Thymus (tissue), 11 donors: ENCODE measurements around the gene GRIN2D. TPM values are rescaled to one million over a fixed set of nuclear protein-coding genes. Genes with fewer than 3 reads are reported as not detected.
"Not testable (repeated sequence)": the region's sequence is repeated elsewhere in the genome, so short reads cannot be mapped to it uniquely, and the experiment has no call there.

Experiments used
- DNase-seq, 9 donors: peaks; one replicate each; pipeline ENCODE4 v3.0.0-alpha.2; 2013; ENCODE audit warnings: low spot score in 9 of 9, low read depth in 6 of 9, missing footprints in 1 of 9
- H3K27ac ChIP-seq, 2 donors: one replicate each; pipeline ENCODE4 v1.5.1; 2013; ENCODE audit warnings: control low read depth in 1 of 2, low read depth in 1 of 2, low read length in 1 of 2, mild to moderate bottlenecking in 1 of 2, moderate library complexity in 1 of 2
- H3K27me3 ChIP-seq, 2 donors: one replicate each; pipeline ENCODE4 v1.5.1; 2013; ENCODE audit warnings: low read length in 1 of 2; ENCODE audit not compliant: control insufficient read depth in 2 of 2, insufficient read depth in 1 of 2
- H3K36me3 ChIP-seq, 2 donors: one replicate each; pipeline ENCODE4 v1.5.1; 2013; ENCODE audit warnings: low read length in 1 of 2, mild to moderate bottlenecking in 1 of 2, moderate library complexity in 1 of 2; ENCODE audit not compliant: control insufficient read depth in 2 of 2, insufficient read depth in 2 of 2
- H3K4me1 ChIP-seq, 2 donors: one replicate each; pipeline ENCODE4 v1.5.1; 2013; ENCODE audit warnings: low read length in 2 of 2; ENCODE audit not compliant: control insufficient read depth in 2 of 2, insufficient read depth in 2 of 2
- H3K4me3 ChIP-seq, 2 donors: one replicate each; pipeline ENCODE4 v1.5.1; 2013; ENCODE audit warnings: low read length in 2 of 2, control low read depth in 1 of 2, mild to moderate bottlenecking in 1 of 2
- H3K9me3 ChIP-seq, 2 donors: one replicate each; pipeline ENCODE4 v1.5.1; 2013; ENCODE audit warnings: low read length in 1 of 2, mild to moderate bottlenecking in 1 of 2; ENCODE audit not compliant: control insufficient read depth in 2 of 2, insufficient read depth in 1 of 2
- WGBS: extraction: QIAGEN DNeasy Blood & Tissue Kit; methylation state at CpG from one replicate; pipeline ENCODE4 v1.1.7; 2013; 5-methylcytosine and 5-hydroxymethylcytosine counted together
- polyA plus RNA-seq: library from polyadenylated mRNA; stranded (reverse); fragments of 200-250 nt; gene quantifications from one replicate; pipeline ENCODE4 v1.2.3, GENCODE V29; 2013
- total RNA-seq: library from RNA; stranded (reverse); fragments of 120-200 nt; gene quantifications from one replicate; pipeline ENCODE4 v1.2.4, GENCODE V29; 2013
- donor health status: healthy.

The GRIN2D gene
- total and polyA plus RNA-seq, 2 donors: 0.05 to 0.07 TPM

DNA sequence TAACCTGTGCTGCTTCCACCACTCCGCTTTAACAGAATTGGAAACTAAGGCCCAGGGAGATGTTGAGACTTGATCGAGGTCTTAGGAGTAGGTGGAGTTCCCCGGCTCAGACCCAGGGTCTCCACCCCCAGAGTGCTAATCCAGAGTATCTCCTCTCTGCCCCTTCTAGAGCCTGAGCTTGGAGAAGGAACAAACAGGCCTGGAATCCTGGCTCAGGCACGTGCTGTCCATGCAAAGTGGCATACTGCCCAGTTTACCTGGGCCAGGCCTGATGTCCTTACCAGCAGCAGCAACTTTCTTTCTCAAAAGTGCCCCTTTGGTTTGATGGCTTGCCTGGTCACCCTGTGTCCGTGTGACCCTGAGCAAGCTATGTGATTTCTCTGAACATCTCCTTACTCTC, 25.6 kb upstream of the GRIN2D start:
- H3K9me3 ChIP-seq: peaks cover 0 to 8% of the 10 kb centered on the region in 2 donors
- no peaks in the 10 kb centered on the region for H3K27me3 ChIP-seq
- no peaks in the 10 kb centered on the region for H3K36me3 ChIP-seq
- peaks cover 3 to 18% of the 10 kb centered on the region in 2 donors for H3K4me1 ChIP-seq
- no peak for DNase-seq
- H3K27ac ChIP-seq: no peak overlapping the region
- 94% methylated on average over 5 of the region's 5 CpGs for WGBS
- no peak overlapping the region for H3K4me3 ChIP-seq

DNA sequence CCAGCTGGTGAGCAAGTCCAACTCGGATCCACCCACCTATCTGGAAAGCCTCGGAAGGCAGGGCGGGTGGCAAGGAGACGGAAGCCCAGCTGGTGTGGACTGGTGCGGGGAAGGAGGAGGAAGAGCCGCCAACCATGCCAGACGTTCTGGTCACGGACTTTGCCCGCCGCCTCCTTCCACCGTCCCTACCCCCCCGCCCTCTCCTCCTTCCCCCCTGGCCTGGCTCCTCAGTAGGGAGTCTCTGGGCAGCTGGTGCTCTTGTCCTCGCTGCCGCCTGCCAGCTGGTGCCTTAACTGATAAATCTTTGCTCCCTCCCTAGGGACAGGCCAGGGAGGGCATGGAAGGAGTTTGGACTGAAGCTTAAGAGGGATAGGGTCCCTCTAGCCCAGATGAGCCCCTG, 24.5 kb upstream of the GRIN2D start:
- 95% methylated on average over 14 of the region's 14 CpGs for WGBS
- no peak for DNase-seq
- Histone ChIP-seq H3K27me3 (peaks cover 0 to 3% of the 10 kb centered on the region in 2 donors), H3K27ac (no peak overlapping the region), H3K9me3 (no peaks in the 10 kb centered on the region), H3K36me3 (no peaks in the 10 kb centered on the region), H3K4me1 (peaks cover 3 to 9% of the 10 kb centered on the region in 2 donors), H3K4me3 (no peak overlapping the region)

DNA sequence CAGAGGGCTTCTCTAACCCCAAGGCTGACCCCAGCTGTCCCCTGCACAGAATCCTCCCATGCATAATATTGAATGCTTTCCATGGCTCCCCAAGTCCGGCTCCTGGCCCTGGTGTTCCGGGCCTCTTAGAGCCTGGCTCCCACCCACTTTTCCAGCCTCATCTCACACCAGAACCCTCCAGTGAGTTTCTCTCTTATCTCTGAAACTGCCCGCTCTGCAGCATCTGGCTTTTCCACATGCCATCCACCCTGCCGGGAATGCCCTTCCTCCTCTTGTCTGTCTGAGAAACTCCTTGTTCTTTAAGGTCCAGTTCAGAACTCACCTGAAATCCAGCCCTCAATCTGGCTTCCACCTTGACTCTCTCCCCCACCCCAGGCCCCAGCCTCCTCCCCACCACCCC, 22.5 kb upstream of the GRIN2D start:
- H3K36me3 ChIP-seq: no peaks in the 10 kb centered on the region
- no peaks in the 10 kb centered on the region for H3K4me1 ChIP-seq
- WGBS: 98% methylated on average over 4 of the region's 4 CpGs
- DNase-seq: no peak
- peaks cover 0 to 3% of the 10 kb centered on the region in 2 donors for H3K27me3 ChIP-seq
- no peaks in the 10 kb centered on the region for H3K9me3 ChIP-seq
- no peak overlapping the region for H3K27ac ChIP-seq
- no peak overlapping the region for H3K4me3 ChIP-seq

DNA sequence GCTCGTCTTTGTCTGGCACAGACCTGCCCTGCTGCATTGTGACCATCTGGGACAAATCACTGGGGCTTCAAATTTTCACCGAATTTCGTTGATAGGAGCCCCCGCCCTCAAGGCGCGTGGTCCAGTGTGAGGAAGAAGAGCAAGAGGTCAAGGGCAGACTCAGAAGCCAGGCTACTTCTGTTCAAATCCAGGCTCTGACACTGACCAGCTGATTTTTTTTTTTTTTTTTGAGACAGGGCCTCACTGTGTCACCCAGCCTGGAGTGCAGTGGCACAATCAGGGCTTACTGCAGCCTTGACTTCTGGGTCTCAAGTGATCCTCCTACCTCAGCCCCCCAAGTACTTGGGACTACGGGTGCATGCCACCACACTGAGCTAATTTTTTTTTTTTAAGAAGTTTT, 22.1 kb upstream of the GRIN2D start:
- peaks cover 0 to 3% of the 10 kb centered on the region in 2 donors for H3K27me3 ChIP-seq
- DNase-seq: no peak
- no peak overlapping the region for H3K4me3 ChIP-seq
- H3K9me3 ChIP-seq: no peaks in the 10 kb centered on the region
- H3K27ac ChIP-seq: no peak overlapping the region
- H3K36me3 ChIP-seq: no peaks in the 10 kb centered on the region
- 91% methylated on average over 7 of the region's 7 CpGs for WGBS
- no peaks in the 10 kb centered on the region for H3K4me1 ChIP-seq

DNA sequence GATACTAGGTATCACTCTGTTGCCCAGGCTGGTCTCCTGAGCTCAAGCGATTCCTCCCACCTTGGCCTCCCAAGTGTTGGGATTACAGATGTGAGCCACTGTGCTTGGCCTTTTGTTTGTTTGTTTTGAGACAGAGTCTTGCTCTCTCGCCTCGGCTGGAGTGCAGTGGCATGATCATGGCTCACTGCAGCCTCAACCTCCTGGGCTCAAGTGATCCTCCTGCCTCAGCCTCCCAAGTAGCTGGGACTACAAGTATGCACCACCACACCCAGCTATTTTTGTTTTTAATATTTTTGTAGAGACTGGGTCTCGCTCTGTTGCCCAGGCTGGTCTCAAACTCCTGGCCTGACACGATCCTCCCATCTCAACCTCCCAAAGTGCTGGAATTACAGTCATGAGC, 21.7 kb upstream of the GRIN2D start:
- H3K36me3 ChIP-seq, H3K27me3 ChIP-seq, H3K4me1 ChIP-seq, H3K27ac ChIP-seq, H3K4me3 ChIP-seq, DNase-seq, H3K9me3 ChIP-seq: not testable (repeated sequence)
- WGBS: 97% methylated on average over 5 of the region's 5 CpGs

DNA sequence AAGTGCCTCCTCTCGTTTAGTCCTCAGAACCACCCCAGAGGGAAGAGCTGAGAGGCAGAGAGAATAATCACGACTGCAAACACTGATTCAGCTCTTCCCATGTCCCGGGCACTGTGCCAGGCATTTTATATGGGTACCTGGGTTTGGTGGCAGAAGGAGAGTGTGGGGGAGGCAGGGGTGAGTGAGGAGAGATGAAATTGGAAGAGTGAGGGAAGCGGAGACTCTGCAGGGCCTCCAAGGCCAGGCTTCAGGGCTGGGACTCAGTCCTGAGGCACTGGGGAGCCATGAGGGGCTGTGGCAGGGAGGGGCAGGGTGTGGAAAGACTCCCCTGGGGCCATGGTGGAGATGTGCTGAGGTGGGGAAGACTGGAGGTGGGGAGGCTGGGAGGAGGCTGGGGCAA, 20.6 kb upstream of the GRIN2D start:
- 81% methylated on average over 4 of the region's 4 CpGs for WGBS

DNA sequence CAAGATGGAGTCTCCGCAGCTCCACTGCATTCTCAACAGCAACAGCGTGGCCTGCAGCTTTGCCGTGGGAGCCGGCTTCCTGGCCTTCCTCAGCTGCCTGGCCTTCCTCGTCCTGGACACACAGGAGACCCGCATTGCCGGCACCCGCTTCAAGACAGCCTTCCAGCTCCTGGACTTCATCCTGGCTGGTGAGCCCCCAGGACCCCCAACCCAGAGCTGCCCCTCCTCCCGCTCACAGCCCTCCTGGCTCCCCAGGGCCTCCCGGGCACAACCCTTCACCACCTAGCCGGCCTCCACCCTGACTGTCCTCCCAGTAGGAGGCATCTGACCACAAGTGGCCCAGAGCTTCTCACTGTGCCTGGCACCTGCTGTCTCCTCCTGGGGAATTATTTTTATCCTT, 19.9 kb upstream of the GRIN2D start:
- no peaks in the 10 kb centered on the region for H3K9me3 ChIP-seq
- no peak for DNase-seq
- H3K27ac ChIP-seq: no peak overlapping the region
- WGBS: 96% methylated on average over 11 of the region's 11 CpGs
- H3K36me3 ChIP-seq: no peaks in the 10 kb centered on the region
- peaks cover 0 to 3% of the 10 kb centered on the region in 2 donors for H3K27me3 ChIP-seq
- no peaks in the 10 kb centered on the region for H3K4me1 ChIP-seq
- no peak overlapping the region for H3K4me3 ChIP-seq

More for the DNA sequence above, 20.6 kb upstream of the GRIN2D start:
- no peaks in the 10 kb centered on the region for H3K9me3 ChIP-seq
- H3K4me1 ChIP-seq: no peaks in the 10 kb centered on the region
- H3K27ac ChIP-seq: no peak overlapping the region
- no peaks in the 10 kb centered on the region for H3K36me3 ChIP-seq
- DNase-seq: no peak
- H3K4me3 ChIP-seq: no peak overlapping the region
- peaks cover 0 to 3% of the 10 kb centered on the region in 2 donors for H3K27me3 ChIP-seq

DNA sequence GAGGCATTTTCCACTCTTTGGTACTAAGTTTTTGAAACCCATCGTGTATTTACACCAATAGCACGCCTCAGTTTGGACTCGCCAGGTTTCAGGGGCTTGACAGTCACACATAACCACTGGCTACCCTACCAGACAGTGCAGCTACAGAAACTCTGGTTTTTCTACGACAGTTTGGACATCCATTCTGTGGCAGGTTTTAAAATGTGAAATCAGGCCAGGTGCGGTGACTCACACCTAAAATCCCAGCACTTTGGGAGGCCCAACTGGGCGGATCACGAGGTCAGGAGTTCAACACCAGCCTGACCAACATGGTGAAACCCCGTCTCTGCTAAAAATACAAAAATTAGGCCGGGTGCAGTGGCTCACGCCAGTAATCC, 15.3 kb upstream of the GRIN2D start:
- Histone ChIP-seq H3K27me3 (peaks cover 0 to 3% of the 10 kb centered on the region in 2 donors), H3K27ac (no peak overlapping the region)
- WGBS: 98% methylated on average over 10 of the region's 10 CpGs

DNA sequence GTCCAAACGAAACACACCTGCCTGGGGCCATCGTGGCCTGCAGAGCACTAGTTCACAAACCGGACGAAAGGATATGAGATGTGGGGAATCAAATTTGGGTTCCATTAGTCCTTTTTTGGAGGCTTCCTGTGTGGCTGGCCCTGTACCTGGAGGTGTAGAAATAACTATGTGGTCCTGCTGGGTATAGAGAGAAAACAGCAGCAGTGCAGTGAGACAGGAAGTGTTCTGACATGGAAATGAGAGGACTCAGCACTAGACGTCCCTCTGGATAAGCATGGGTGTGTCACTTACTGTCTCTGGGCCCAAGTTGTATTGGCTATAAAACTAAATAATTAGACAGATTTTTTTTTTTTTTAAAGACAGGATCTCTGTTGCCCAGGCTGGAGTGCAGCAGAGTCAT, 14.4 kb upstream of the GRIN2D start:
- no peak for DNase-seq
- 88% methylated on average over 5 of the region's 5 CpGs for WGBS
- no peaks in the 10 kb centered on the region for H3K4me1 ChIP-seq

More for the DNA sequence above, 15.3 kb upstream of the GRIN2D start:
- DNase-seq: no peak
- Histone ChIP-seq H3K4me1 (no peaks in the 10 kb centered on the region), H3K9me3 (no peaks in the 10 kb centered on the region), H3K36me3 (peaks cover 18 to 23% of the 10 kb centered on the region in 2 donors), H3K4me3 (no peak overlapping the region)

More for the DNA sequence above, 14.4 kb upstream of the GRIN2D start:
- Histone ChIP-seq H3K27me3 (no peaks in the 10 kb centered on the region), H3K36me3 (peaks cover 26 to 32% of the 10 kb centered on the region in 2 donors), H3K9me3 (no peaks in the 10 kb centered on the region), H3K4me3 (no peak overlapping the region), H3K27ac (no peak overlapping the region)
